GM12865 (cell line): ENCODE data around the gene GAGE12D.
"Not testable (repeated sequence)": the region's sequence is repeated elsewhere in the genome, so short reads cannot be mapped to it uniquely, and the experiment has no call there.

ENCODE experiments used
- DNase-seq: peaks from one replicate; pipeline ENCODE4 v3.0.0; 2010; ENCODE audit warnings: low read depth
- H3K4me3 ChIP-seq: 2 replicates; pipeline ENCODE4 v1.5.1; 2011; ENCODE audit warnings: mild to moderate bottlenecking, low read depth, low read length, control low read depth

The GAGE12D gene

GRCh38 chrX:49541433-49541832 lies at the start of gene GAGE12D:
Gene GAGE12D (plus strand): TSS chrX:49541733. CDS start chrX:49542888, 1,155 bp downstream.
- DNase-seq: not testable (repeated sequence)

GRCh38 chrX:49531877-49532276 lies 9.7 kb upstream of the GAGE12D start, which contains the start of gene GAGE12C:
Gene GAGE12C (plus strand): TSS chrX:49532177. CDS start chrX:49533332, 1,155 bp downstream.
- H3K4me3 ChIP-seq, DNase-seq: not testable (repeated sequence)

More at GRCh38 chrX:49541433-49541832, at the start of gene GAGE12D:
- not testable (repeated sequence) for H3K4me3 ChIP-seq

DNA sequence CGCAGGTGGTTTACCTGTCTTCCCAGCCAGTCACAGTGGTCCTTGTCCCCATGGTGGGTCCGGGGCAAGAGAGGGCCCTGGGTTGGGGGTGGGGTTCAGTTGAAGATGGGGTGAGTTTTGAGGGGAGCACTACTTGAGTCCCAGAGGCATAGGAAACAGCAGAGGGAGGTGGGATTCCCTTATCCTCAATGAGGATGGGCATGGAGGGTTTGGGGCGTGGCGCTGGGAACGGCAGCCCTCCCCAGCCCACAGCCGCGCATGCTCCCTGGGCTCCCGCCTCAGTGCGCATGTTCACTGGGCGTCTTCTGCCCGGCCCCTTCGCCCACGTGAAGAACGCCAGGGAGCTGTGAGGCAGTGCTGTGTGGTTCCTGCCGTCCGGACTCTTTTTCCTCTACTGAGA lies 9.5 kb downstream of the GAGE12D start, which contains the start of gene GAGE12E:
Gene GAGE12E (plus strand): TSS at position 301 of the 400 bp plus-strand sequence. CDS start 1,155 bp downstream, outside the sequence.
- DNase-seq: not testable (repeated sequence)

GRCh38 chrX:49560542-49560941 lies 19.0 kb downstream of the GAGE12D start, which contains the start of gene GAGE12F:
Gene GAGE12F (plus strand): TSS chrX:49560842. CDS start chrX:49561997, 1,155 bp downstream.
- not testable (repeated sequence) for H3K4me3 ChIP-seq, DNase-seq

More for the DNA sequence above, 9.5 kb downstream of the GAGE12D start, which contains the start of gene GAGE12E:
- H3K4me3 ChIP-seq: not testable (repeated sequence)

GRCh38 chrX:49568728-49569127 lies 27.2 kb downstream of the GAGE12D start:
- not testable (repeated sequence) for H3K4me3 ChIP-seq, DNase-seq

DNA sequence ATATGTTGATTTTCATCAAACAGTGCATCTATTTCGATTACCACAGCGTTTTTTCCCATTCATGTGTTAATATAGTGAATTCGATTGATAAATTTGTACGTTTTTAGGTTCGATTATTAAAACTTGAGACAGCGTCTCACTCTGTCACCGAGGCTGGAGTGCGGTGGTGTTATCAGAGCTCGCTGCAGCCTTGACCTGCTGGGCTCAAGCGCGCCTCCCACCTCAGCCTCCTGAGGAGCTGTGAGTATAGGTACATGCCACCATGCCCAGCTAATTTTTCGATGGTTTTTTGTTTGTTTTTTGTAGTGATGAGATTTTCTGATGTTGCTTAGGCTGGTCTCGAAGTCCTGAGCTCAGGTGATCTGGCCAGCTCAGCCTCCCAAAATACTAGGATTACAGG lies 27.6 kb downstream of the GAGE12D start:
- H3K4me3 ChIP-seq, DNase-seq: not testable (repeated sequence)

GRCh38 chrX:49570100-49570499 lies 28.6 kb downstream of the GAGE12D start, which contains the start of gene GAGE12G:
Gene GAGE12G (plus strand): TSS chrX:49570400. CDS start chrX:49571555, 1,155 bp downstream.
- H3K4me3 ChIP-seq, DNase-seq: not testable (repeated sequence)

DNA sequence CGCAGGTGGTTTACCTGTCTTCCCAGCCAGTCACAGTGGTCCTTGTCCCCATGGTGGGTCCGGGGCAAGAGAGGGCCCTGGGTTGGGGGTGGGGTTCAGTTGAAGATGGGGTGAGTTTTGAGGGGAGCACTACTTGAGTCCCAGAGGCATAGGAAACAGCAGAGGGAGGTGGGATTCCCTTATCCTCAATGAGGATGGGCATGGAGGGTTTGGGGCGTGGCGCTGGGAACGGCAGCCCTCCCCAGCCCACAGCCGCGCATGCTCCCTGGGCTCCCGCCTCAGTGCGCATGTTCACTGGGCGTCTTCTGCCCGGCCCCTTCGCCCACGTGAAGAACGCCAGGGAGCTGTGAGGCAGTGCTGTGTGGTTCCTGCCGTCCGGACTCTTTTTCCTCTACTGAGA lies 38.1 kb downstream of the GAGE12D start, which contains the start of gene GAGE12H:
Gene GAGE12H (plus strand): TSS at position 301 of the 400 bp plus-strand sequence. CDS start 1,155 bp downstream, outside the sequence.
- DNase-seq, H3K4me3 ChIP-seq: not testable (repeated sequence)

GRCh38 chrX:49589196-49589595 lies 47.7 kb downstream of the GAGE12D start, which contains the start of gene GAGE2A:
Gene GAGE2A (plus strand): TSS chrX:49589496. CDS start chrX:49590651, 1,155 bp downstream.
- not testable (repeated sequence) for DNase-seq, H3K4me3 ChIP-seq

GRCh38 chrX:49589769-49590478 lies 48.4 kb downstream of the GAGE12D start:
- not testable (repeated sequence) for DNase-seq, H3K4me3 ChIP-seq

DNA sequence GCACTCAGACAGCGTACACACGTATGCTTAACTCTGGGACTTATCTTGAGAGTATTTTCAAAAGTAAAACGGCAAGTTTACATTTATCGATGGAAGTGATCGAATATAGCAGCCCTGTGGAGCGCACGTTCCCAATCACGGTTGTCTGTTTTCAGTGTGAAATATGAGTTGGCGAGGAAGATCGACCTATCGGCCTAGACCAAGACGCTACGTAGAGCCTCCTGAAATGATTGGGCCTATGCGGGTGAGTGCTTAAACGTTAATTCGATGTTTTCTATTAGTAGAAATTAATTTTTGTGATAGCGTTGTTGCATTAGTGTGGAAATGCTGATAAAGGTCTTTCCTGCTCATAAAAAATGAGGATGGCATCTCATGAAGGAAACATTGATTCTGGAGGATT lies 49.0 kb downstream of the GAGE12D start:
- not testable (repeated sequence) for H3K4me3 ChIP-seq, DNase-seq
